Vagina (tissue), 2 donors: ENCODE measurements around the gene TXNL4A. TPM values are rescaled to one million over a fixed set of nuclear protein-coding genes. Genes with fewer than 3 reads are reported as not detected.

ENCODE experiments used
- DNase-seq, 2 donors: peaks; one replicate each; pipeline ENCODE4 v3.0.0-alpha.2; 2017; ENCODE audit errors: extremely low spot score in 2 of 2
- H3K27ac ChIP-seq: fragments of 200-600 bp; sonication (generic); one replicate; pipeline ENCODE4 v1.5.1; 2019
- H3K27me3 ChIP-seq: fragments of 200-600 bp; sonication (generic); one replicate; pipeline ENCODE4 v1.5.1; 2019
- H3K36me3 ChIP-seq, 2 donors: fragments of 200-600 bp; sonication (generic); one replicate each; pipeline ENCODE4 v1.5.1; 2017 to 2019
- H3K4me1 ChIP-seq: fragments of 200-600 bp; sonication (generic); one replicate; pipeline ENCODE4 v1.5.1; 2019
- H3K4me3 ChIP-seq, 2 donors: fragments of 200-600 bp; sonication (generic); 1 replicate in 1 of 2; 2 replicates in 1 of 2; pipeline ENCODE4 v1.5.1; 2016 to 2019
- H3K9me3 ChIP-seq: fragments of 200-600 bp; sonication (generic); one replicate; pipeline ENCODE4 v1.5.1; 2019
- POLR2A ChIP-seq, 2 donors: fragments of 450-650 bp; IDR thresholded peaks; one replicate each; pipeline ENCODE4 v1.6.1; 2017; ENCODE audit warnings: antibody characterized with exemption in 2 of 2, mild to moderate bottlenecking in 2 of 2, moderate library complexity in 2 of 2
- POLR2AphosphoS5 ChIP-seq, 2 donors: sonication (generic); formaldehyde crosslinking; IDR thresholded peaks; one replicate each; pipeline ENCODE4 v1.9.0; 2017; ENCODE audit warnings: antibody characterized with exemption in 2 of 2, mild to moderate bottlenecking in 2 of 2, low read depth in 1 of 2; ENCODE audit not compliant: insufficient read depth in 1 of 2
- intact Hi-C: fragments of 100-400 bp; cut with DNase I; formaldehyde crosslinking; loops from one replicate; pipeline ENCODE4 v1.15.1; 2023
- total RNA-seq: library from RNA; depleted of rRNA; stranded (reverse); fragments of >200 nt; gene quantifications from one replicate; pipeline ENCODE4 v1.2.3, GENCODE V29; 2016
- TF ChIP-seq, protein P1 (sequence below), 3 experiments: fragments of 450-650 bp in 2 of 3; fragments of 200-600 bp in 1 of 3; sonication (generic) in 1 of 3; IDR thresholded peaks; one replicate each; pipeline ENCODE4 v1.5.1; 2017 to 2019; ENCODE audit warnings: antibody characterized with exemption in 3 of 3, mild to moderate bottlenecking in 2 of 3, moderate library complexity in 2 of 3

Gene TXNL4A
- total RNA-seq, 1 donor from 2014 or later, result 24.8 TPM

- H3K4me1 ChIP-seq, result peaks cover 26% of the 10 kb centered on the region
- intact Hi-C loops, result no loop called here
- TF ChIP-seq POLR2AphosphoS5 (IDR thresholded peaks at IDR 0.05; ENCODE audit: insufficient read depth in 1 of 2, low read depth in 1 of 2), result no peak
- no peaks in the 10 kb centered on the region for H3K36me3 ChIP-seq
- H3K4me3 ChIP-seq, result no peak overlapping the region
- no peaks in the 10 kb centered on the region for H3K27me3 ChIP-seq
- no peaks in the 10 kb centered on the region for H3K9me3 ChIP-seq
- no peak overlapping the region for H3K27ac ChIP-seq
- peak in 1 of 2 donors; percentile 82 for DNase-seq
These were observed 34.3 kb downstream of the TXNL4A start for GRCh38 chr18:79953971-79954651.

- intact Hi-C loops, result no loop called here
- peak in 1 of 2 donors; percentile 93 for DNase-seq
- Histone ChIP-seq H3K27me3 (no peaks in the 10 kb centered on the region), H3K4me1 (peaks cover 36% of the 10 kb centered on the region), H3K4me3 (peak overlapping the region in 1 of 2 donors; percentile 89), H3K27ac (no peak overlapping the region), H3K9me3 (no peaks in the 10 kb centered on the region), H3K36me3 (no peaks in the 10 kb centered on the region)
- TF ChIP-seq POLR2AphosphoS5 (IDR thresholded peaks at IDR 0.05; ENCODE audit: insufficient read depth in 1 of 2, low read depth in 1 of 2), result no peak
- TF ChIP-seq POLR2A (IDR thresholded peaks at IDR 0.05), result no peak
- TF ChIP-seq, protein P1, sequence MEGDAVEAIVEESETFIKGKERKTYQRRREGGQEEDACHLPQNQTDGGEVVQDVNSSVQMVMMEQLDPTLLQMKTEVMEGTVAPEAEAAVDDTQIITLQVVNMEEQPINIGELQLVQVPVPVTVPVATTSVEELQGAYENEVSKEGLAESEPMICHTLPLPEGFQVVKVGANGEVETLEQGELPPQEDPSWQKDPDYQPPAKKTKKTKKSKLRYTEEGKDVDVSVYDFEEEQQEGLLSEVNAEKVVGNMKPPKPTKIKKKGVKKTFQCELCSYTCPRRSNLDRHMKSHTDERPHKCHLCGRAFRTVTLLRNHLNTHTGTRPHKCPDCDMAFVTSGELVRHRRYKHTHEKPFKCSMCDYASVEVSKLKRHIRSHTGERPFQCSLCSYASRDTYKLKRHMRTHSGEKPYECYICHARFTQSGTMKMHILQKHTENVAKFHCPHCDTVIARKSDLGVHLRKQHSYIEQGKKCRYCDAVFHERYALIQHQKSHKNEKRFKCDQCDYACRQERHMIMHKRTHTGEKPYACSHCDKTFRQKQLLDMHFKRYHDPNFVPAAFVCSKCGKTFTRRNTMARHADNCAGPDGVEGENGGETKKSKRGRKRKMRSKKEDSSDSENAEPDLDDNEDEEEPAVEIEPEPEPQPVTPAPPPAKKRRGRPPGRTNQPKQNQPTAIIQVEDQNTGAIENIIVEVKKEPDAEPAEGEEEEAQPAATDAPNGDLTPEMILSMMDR (IDR thresholded peaks at IDR 0.05), result no peak
These were observed 35.3 kb downstream of the TXNL4A start for GRCh38 chr18:79952996-79953559.

- H3K36me3 ChIP-seq, result no peaks in the 10 kb centered on the region
- DNase-seq, result no peak
- H3K27me3 ChIP-seq, result no peaks in the 10 kb centered on the region
- TF ChIP-seq POLR2AphosphoS5 (IDR thresholded peaks at IDR 0.05; ENCODE audit: insufficient read depth in 1 of 2, low read depth in 1 of 2) (no peak), POLR2A (IDR thresholded peaks at IDR 0.05) (no peak)
- TF ChIP-seq, protein P1 (IDR thresholded peaks at IDR 0.05), result no peak
- H3K4me1 ChIP-seq, result peaks cover 41% of the 10 kb centered on the region
- H3K4me3 ChIP-seq, result peak overlapping the region; percentile 89 to 100
- no peaks in the 10 kb centered on the region for H3K9me3 ChIP-seq
- intact Hi-C loops, result no loop called here
- peak overlapping the region; percentile 87 for H3K27ac ChIP-seq
These were observed 35.8 kb downstream of the TXNL4A start for GRCh38 chr18:79952456-79952995.

GRCh38 chr18:79951545-79952455 is 36.6 kb downstream of the TXNL4A start, which contains the start of gene SLC66A2:
SLC66A2 (minus strand) TSS chr18:79951653; CDS start chr18:79950926, 727 bp downstream.
- Histone ChIP-seq H3K9me3 (no peaks in the 10 kb centered on the region), H3K27ac (peak within 1 kb of the TSS; percentile 87), H3K36me3 (no peaks in the 10 kb centered on the region), H3K27me3 (no peaks in the 10 kb centered on the region), H3K4me1 (peaks cover 49% of the 10 kb centered on the region), H3K4me3 (peak within 1 kb of the TSS; percentile 89 to 100)
- TF ChIP-seq, protein P1 (IDR thresholded peaks at IDR 0.05), result no peak
- TF ChIP-seq POLR2A (IDR thresholded peaks at IDR 0.05) (peak in 1 of 2 donors; percentile 69), POLR2AphosphoS5 (IDR thresholded peaks at IDR 0.05; ENCODE audit: insufficient read depth in 1 of 2, low read depth in 1 of 2) (peak in 1 of 2 donors; percentile 11)
- DNase-seq, result no peak
- intact Hi-C loops, result no loop called here
